GM18517 (cell line): Measurements from ENCODE around the gene HDAC9.

Source experiments
- ATAC-seq: cut with Tn5 transposase; IDR thresholded peaks from one replicate; pipeline ENCODE4 v1.9.1; 2021; ENCODE audit warnings: mild to moderate bottlenecking, moderate library complexity; ENCODE audit not compliant: unreplicated experiment

HDAC9 gene

GRCh38 chr7:18494406-18494805 is 1.1 kb upstream of the HDAC9 start:
- ATAC-seq, result no peak

GRCh38 chr7:18494821-18495408 is 634 bp upstream of the HDAC9 start:
- ATAC-seq, result peak; percentile 34

- ATAC-seq, result peak; percentile 2
Measured at GRCh38 chr7:18496341-18496700, 772 bp downstream of the HDAC9 start.

- no peak for ATAC-seq
Measured at GRCh38 chr7:18497082-18497481, 1.5 kb downstream of the HDAC9 start.

GRCh38 chr7:18497800-18498199 is 2.3 kb downstream of the HDAC9 start:
- ATAC-seq, result no peak

- ATAC-seq, result no peak
Measured at GRCh38 chr7:18498341-18498740, 2.8 kb downstream of the HDAC9 start.

- ATAC-seq, result no peak
Measured at GRCh38 chr7:18499407-18500177, 4.0 kb downstream of the HDAC9 start.

- ATAC-seq, result no peak
Measured at GRCh38 chr7:18503126-18503866, 7.7 kb downstream of the HDAC9 start.

GRCh38 chr7:18504965-18505364 is 9.4 kb downstream of the HDAC9 start:
- ATAC-seq, result no peak

GRCh38 chr7:18505870-18506460 is 10.4 kb downstream of the HDAC9 start:
- peak; percentile 60 for ATAC-seq

GRCh38 chr7:18508443-18509427 is 13.2 kb downstream of the HDAC9 start:
- peak; percentile 82 for ATAC-seq

GRCh38 chr7:18509481-18509880 is 13.9 kb downstream of the HDAC9 start:
- peak; percentile 13 for ATAC-seq

GRCh38 chr7:18511351-18512140 is 16.0 kb downstream of the HDAC9 start:
- no peak for ATAC-seq

- ATAC-seq, result no peak
Measured at GRCh38 chr7:18513343-18513742, 17.8 kb downstream of the HDAC9 start.

- no peak for ATAC-seq
Measured at GRCh38 chr7:18515067-18515466, 19.5 kb downstream of the HDAC9 start.

GRCh38 chr7:18517646-18518045 is 22.1 kb downstream of the HDAC9 start:
- no peak for ATAC-seq

- ATAC-seq, result no peak
Measured at GRCh38 chr7:18518555-18518954, 23.0 kb downstream of the HDAC9 start.

- peak; percentile 82 for ATAC-seq
Measured at GRCh38 chr7:18520450-18521235, 25.1 kb downstream of the HDAC9 start.

GRCh38 chr7:18521236-18521589 is 25.7 kb downstream of the HDAC9 start:
- no peak for ATAC-seq
